NCI-H82 (cell line): ENCODE data around the gene PSME3IP1.

ENCODE experiments used
- DNase-seq: peaks from one replicate; lab custom pipeline; 2025; lab: John Stamatoyannopoulos, UW

The PSME3IP1 gene

GRCh38 chr16:57167538-57167937, 18.3 kb downstream of the PSME3IP1 start:
- no peak for DNase-seq

- no peak for DNase-seq
Measured at GRCh38 chr16:57166951-57167350, 18.9 kb downstream of the PSME3IP1 start.

- DNase-seq, result no peak
Measured at GRCh38 chr16:57166451-57166850, 19.4 kb downstream of the PSME3IP1 start.

- DNase-seq, result no peak
Measured at GRCh38 chr16:57165938-57166337, 19.9 kb downstream of the PSME3IP1 start.

GRCh38 chr16:57165483-57165882, 20.4 kb downstream of the PSME3IP1 start:
- DNase-seq, result no peak

GRCh38 chr16:57163842-57164241, 22.0 kb downstream of the PSME3IP1 start:
- no peak for DNase-seq

- no peak for DNase-seq
Measured at GRCh38 chr16:57159447-57159846, 26.4 kb downstream of the PSME3IP1 start.

GRCh38 chr16:57157533-57157932, 28.3 kb downstream of the PSME3IP1 start:
- no peak for DNase-seq

- DNase-seq, result no peak
Measured at GRCh38 chr16:57156351-57156703, 29.5 kb downstream of the PSME3IP1 start.

- no peak for DNase-seq
Measured at GRCh38 chr16:57155702-57156350, 30.0 kb downstream of the PSME3IP1 start.

GRCh38 chr16:57153841-57154240, 32.0 kb downstream of the PSME3IP1 start:
- DNase-seq, result no peak

- no peak for DNase-seq
Measured at GRCh38 chr16:57152096-57153093, 33.4 kb downstream of the PSME3IP1 start.

GRCh38 chr16:57151369-57151768, 34.5 kb downstream of the PSME3IP1 start:
- no peak for DNase-seq

- DNase-seq, result no peak
Measured at GRCh38 chr16:57150682-57151330, 35.0 kb downstream of the PSME3IP1 start.

GRCh38 chr16:57149391-57149790, 36.4 kb downstream of the PSME3IP1 start:
- no peak for DNase-seq

- DNase-seq, result no peak
Measured at GRCh38 chr16:57148481-57148880, 37.4 kb downstream of the PSME3IP1 start.

- DNase-seq, result no peak
Measured at GRCh38 chr16:57147381-57148221, 38.2 kb downstream of the PSME3IP1 start.

- peak; percentile 17 for DNase-seq
Measured at GRCh38 chr16:57146735-57147134, 39.1 kb downstream of the PSME3IP1 start.

- DNase-seq, result no peak
Measured at GRCh38 chr16:57146040-57146647, 39.7 kb downstream of the PSME3IP1 start.

GRCh38 chr16:57145046-57146021, 40.5 kb downstream of the PSME3IP1 start:
- no peak for DNase-seq
